Activated CD4-positive, alpha-beta T cell treated with anti-CD3 and anti-CD28 coated beads, Interleukin-2, amount 50 U/mL, for 1 hour (primary cell): ENCODE data around the gene SLC6A3.
"Not testable (repeated sequence)": the region's sequence is repeated elsewhere in the genome, so short reads cannot be mapped to it uniquely, and the experiment has no call there.

Experiments
- DNase-seq: peaks from one replicate; pipeline ENCODE4 v3.0.0-alpha.2; 2020

SLC6A3 gene

GRCh38 chr5:1366514-1366913 lies 78.7 kb downstream of the SLC6A3 start:
- DNase-seq = no peak

- DNase-seq = no peak
Observed at GRCh38 chr5:1364211-1364610, 81.0 kb downstream of the SLC6A3 start.

DNA sequence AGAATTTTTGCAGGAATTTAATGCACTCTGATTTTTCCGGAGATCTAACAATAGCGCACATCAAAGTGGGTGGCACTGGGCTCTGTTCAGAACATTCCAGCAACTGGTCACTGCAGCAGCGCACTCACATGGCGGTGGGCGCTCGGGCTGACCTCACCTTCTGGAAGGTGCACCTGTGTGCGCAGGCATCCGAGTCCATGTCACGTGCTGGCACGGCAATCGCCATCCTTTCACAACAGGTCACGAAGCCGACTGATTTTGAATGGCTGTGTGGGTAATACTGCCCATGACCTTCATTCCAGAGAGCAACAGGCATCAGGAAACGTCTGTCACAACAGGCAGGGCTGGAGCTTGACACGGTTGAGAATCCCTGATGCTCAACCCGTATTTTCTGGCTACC lies 81.7 kb downstream of the SLC6A3 start:
- DNase-seq = no peak

DNA sequence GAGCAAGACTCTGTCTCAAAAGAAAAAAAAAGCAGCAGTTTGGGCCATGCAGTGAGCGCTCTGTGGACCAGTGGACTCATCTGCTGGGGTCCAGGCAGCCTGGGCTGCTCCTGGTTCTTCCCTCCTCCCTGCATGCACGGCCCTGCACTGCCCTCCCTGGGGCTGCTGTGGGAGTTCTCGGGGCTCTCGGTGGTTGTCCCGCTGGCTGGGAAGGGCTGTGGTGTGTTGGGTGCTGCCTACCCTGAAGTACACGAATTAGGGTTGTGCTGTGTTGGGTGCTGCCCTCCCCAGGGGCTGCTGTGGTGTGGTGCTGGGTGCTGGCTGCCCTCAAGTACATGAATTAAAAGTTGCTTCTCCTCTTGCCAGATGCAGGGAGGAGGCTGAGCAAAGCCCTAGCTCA lies 82.1 kb downstream of the SLC6A3 start:
- DNase-seq = no peak

GRCh38 chr5:1362242-1363015 lies 82.8 kb downstream of the SLC6A3 start:
- DNase-seq = no peak

DNA sequence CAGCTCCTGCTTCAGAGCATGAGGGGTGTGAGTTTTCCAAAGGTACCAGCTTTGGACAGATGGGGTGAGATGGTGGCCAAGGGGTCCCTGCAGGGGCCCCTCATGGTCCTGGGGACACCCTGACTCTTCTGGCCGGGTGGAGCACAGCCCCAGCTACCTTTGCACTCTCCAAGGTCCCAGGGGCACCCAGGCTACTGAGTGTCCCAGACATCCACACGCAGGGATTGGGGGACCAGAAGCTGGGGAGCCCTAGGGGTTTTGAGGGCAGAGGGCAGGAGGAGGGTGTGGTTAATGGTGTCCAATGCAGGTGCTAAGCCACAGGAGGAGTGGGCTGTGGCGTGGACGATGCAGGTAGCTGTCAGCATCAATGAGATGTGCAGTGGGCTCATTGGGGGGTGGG lies 84.4 kb downstream of the SLC6A3 start:
- DNase-seq = no peak

GRCh38 chr5:1360367-1360766 lies 84.9 kb downstream of the SLC6A3 start:
- not testable (repeated sequence) for DNase-seq

DNA sequence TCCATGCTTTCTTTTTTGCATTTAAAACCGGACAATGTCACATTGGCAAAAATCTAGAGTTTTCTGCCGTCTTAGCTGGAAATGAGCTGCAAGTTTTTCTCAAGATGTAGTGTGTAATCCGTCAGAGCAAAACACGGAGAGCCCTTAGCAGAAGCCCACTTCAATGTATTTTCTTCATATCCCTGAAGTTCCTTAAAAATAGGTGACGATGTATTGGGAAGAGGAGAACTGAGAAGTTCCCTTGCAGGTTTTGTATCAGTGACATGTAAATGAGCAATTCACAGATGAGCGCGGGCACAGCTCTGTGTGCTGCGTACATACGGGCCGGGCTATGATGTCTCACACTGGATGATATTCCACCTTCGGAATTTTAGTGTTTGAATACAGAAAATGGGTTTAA lies 85.5 kb downstream of the SLC6A3 start:
- no peak for DNase-seq

GRCh38 chr5:1359031-1359645 lies 86.1 kb downstream of the SLC6A3 start:
- DNase-seq = no peak

DNA sequence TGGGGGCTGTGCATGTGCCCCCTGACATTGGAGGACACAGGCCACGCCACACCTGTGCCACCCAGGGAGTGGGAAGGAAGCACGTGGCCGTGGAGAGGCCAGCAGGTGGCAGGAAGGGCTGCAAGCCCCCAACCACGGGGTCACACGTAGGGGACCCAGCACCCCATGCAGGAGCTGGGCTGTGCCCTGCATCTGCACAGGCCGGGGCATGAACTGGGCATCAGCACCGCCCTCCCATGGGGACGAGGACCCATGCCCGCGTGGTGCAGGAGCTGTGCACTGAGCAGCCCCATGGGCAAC lies 86.6 kb downstream of the SLC6A3 start:
- no peak for DNase-seq

DNA sequence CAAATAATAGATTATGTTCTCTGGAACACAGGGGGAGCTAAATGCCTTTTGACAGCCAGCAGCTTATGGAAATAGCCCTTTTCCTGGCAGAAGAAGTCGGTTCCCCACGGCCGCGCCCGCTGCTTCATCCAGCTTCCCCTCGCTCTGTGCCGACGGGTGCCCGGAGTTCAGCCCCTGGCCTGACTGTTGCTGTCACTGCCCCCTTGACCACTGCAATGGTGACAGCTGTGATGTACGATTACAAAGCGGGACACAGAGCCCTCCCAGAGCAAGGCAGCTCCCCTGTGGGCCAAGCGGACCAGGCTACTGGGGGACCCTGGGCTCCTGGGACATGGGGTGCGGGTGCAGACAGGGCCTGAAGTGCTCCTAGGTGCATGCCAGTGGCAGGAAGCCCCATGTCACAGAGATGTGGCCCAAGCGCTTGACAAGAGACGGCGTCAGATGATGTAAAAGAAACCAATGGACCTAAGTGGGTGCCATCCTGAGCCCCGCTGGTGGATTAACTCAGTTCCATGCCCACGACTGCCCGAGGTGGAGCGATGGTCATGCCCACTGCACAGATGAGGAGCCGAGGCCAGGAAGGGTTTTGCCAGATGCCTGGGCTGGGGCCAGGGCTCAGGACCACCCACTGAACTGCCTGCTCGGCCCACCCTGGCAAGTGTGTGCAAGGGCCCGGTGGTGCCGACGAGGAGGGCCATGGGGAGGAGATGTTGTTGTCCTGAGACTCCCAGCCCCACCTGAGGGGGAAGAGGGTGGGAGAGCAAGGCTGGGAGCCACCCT lies 87.1 kb downstream of the SLC6A3 start:
- DNase-seq = no peak

- no peak for DNase-seq
Observed at GRCh38 chr5:1356873-1357787, 88.1 kb downstream of the SLC6A3 start.

GRCh38 chr5:1354576-1354975 lies 90.7 kb downstream of the SLC6A3 start:
- no peak for DNase-seq

DNA sequence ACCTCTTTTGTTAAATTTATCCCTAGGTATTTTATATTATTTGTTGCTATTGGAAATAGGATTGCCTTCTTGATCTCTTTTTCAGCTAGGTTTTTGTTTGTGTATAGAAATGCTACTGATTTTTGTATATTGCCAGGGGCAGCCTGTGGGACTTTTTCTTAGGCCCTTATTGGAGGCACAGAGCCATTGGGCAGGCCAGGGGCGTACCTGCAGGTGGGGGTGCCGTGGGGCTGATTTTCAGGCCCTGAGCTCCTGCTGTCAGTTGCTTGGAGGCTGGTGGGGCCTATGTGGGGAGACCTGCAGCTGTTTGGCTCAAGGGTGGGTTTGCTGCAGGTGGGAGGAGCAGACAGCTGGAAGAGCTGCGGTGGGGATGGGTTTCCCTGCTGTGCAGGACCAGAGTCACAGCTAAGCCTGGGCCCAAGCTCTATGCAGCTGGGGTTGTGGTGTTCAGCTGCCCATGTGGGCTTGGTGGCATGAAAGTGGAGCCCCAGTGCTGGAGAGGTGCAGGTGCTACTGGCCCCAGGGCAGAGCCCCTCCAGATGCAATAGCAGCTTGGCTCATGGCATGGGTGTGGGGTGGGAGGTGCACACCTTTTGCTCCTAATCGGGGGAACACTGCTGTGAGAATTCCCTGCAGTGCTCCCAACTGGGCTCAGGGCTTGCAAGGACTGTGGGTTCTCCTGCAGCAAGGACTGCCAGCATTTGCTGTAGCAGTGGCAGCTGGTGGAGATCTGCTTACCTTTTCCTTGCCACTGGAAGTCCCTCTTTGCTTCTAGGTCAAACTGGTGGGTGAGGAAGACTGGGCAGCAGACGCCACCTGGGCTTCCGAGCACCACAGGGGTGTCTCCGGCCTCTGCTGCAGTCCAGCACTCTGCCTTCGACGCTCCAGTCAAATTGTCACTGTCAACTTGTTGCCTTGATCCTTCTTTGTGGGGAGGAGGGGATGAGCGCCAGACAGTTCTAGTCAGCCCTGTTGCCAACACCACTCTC lies 92.7 kb downstream of the SLC6A3 start:
- no peak for DNase-seq

DNA sequence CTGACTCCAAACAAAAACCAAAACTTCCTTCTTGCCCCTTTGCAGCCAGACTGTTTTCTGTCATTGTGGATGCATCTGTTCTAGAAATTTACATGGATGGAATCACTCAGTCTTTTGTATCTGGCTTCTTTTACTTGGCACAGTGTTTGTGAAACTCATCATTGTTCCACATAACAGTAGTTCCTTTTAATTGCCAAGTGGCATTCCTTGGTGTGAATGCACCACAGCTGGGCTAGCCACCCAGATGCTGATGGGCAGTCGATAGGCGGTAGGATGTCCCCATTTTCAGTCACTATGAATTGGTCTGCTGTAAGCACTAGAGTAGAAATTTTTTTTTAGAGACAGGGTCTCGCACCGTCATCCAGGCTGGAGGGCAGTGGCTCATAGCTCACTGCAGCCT lies 94.1 kb downstream of the SLC6A3 start:
- DNase-seq = no peak

- no peak for DNase-seq
Observed at GRCh38 chr5:1349246-1349645, 96.0 kb downstream of the SLC6A3 start.

GRCh38 chr5:1348986-1349245 lies 96.3 kb downstream of the SLC6A3 start:
- no peak for DNase-seq

GRCh38 chr5:1347571-1347970 lies 97.7 kb downstream of the SLC6A3 start:
- DNase-seq = no peak

GRCh38 chr5:1346627-1347440 lies 98.4 kb downstream of the SLC6A3 start:
- DNase-seq = no peak

DNA sequence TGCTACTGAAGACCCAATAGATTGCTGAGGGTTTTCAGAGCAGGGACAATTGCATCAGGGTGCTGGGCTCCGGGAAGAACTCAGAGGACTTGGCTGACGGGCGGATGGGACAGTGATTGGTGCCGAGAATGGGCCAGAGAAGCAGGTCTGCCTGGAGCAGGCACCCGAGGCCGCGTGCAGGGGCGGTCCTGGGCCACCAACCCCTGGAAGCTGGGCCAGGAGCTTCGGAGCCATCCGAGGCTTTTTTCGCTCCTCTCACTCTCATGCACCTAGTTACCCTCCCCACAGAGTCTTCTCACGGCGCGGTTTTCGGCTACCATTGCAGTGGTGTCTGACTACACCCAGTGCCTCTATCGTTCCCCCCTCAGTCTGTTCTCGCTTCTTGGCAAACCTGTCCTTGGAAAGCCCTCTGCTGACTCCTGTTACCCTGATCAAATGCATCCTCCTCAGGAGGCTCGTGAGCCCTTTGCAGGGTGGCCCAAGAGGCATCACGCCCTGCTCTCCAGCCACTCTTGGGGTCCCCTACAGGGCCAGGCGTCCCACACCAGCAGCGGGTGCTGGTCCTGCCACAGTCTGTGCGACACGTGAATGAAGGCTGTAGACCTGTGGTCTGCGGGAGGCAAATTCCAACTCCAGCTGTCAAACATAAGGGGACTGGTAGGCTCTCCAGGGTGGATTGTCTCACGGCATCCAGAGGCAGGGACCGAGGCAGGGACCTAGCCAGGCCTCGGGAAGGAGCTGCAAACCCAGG lies 99.2 kb downstream of the SLC6A3 start:
- no peak for DNase-seq
